Activated CD8-positive, alpha-beta memory T cell treated with anti-CD3 and anti-CD28 coated beads for 1 hour (primary cell): ENCODE results near the gene SF3B2.

Experiments used
- DNase-seq, 2 donors: peaks; one replicate each; pipeline ENCODE4 v3.0.0-alpha.2; 2020; ENCODE audit warnings: low read depth in 1 of 2; ENCODE audit errors: extremely low read depth in 1 of 2

SF3B2 gene

GRCh38 chr11:66048547-66049323 is 3.4 kb upstream of the SF3B2 start, which contains the start of gene GAL3ST3:
TSS of gene GAL3ST3 (minus strand) at chr11:66049161. CDS start at chr11:66045415, 3,746 bp downstream.
- no peak for DNase-seq

GRCh38 chr11:66050581-66051231 is 1.5 kb upstream of the SF3B2 start:
- no peak for DNase-seq

- no peak for DNase-seq
Observed at GRCh38 chr11:66051371-66051765, 796 bp upstream of the SF3B2 start.

GRCh38 chr11:66052664-66052982 is 459 bp downstream of the SF3B2 start:
- no peak for DNase-seq

- DNase-seq, result no peak
Observed at GRCh38 chr11:66055021-66055420, 2.9 kb downstream of the SF3B2 start.

GRCh38 chr11:66056501-66056900 is 4.3 kb downstream of the SF3B2 start:
- DNase-seq, result no peak

GRCh38 chr11:66059966-66060680 is 8.0 kb downstream of the SF3B2 start:
- no peak for DNase-seq

- DNase-seq, result no peak
Observed at GRCh38 chr11:66061268-66061667, 9.1 kb downstream of the SF3B2 start.

- DNase-seq, result no peak
Observed at GRCh38 chr11:66062408-66062807, 10.2 kb downstream of the SF3B2 start.

GRCh38 chr11:66063900-66064299 is 11.7 kb downstream of the SF3B2 start:
- no peak for DNase-seq

GRCh38 chr11:66064571-66064970 is 12.4 kb downstream of the SF3B2 start:
- DNase-seq, result no peak

- DNase-seq, result no peak
Observed at GRCh38 chr11:66066751-66067150, 14.6 kb downstream of the SF3B2 start.

GRCh38 chr11:66067640-66068039 is 15.5 kb downstream of the SF3B2 start:
- DNase-seq, result no peak

GRCh38 chr11:66068154-66068821 is 16.1 kb downstream of the SF3B2 start:
- DNase-seq, result peak; percentile 55 to 62

- peak in 1 of 2 donors; percentile 21 for DNase-seq
Observed at GRCh38 chr11:66068923-66069714, 17.0 kb downstream of the SF3B2 start.

- peak; percentile 46 to 65 for DNase-seq
Observed at GRCh38 chr11:66069715-66070603, 17.8 kb downstream of the SF3B2 start, which contains the start of gene PACS1. TSS of gene PACS1 (plus strand) at chr11:66070272. CDS start at chr11:66070487, 215 bp downstream.

GRCh38 chr11:66070604-66071380 is 18.6 kb downstream of the SF3B2 start:
- DNase-seq, result no peak

GRCh38 chr11:66071381-66071801 is 19.2 kb downstream of the SF3B2 start:
- DNase-seq, result no peak

- no peak for DNase-seq
Observed at GRCh38 chr11:66072081-66072480, 19.9 kb downstream of the SF3B2 start.
